ENCODE results near the gene EPHA4.

The EPHA4 gene

DNA sequence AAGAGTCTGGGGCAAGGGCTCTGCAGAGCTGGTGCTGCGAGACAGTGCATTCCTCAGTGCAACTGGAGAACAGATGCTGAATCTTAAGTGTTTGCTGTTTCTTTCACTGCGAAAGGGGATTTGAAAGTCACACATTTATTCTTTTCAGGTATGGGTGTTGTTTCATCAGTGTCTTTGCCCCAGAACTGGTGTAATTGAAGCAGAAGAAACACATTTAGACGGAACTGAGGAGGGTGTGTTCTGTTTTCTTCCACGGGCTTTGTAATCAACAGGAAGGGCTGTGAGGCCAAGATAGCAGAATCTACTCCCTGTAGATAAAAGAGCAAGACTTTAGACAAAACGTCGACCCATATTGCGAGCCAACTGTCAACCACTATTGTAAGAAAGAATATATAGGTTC lies 151.9 kb downstream of the EPHA4 start:
- Histone ChIP-seq H3K27ac (ENCODE audit: low read depth, low read length) (no peak overlapping the region), H3K27me3 (ENCODE audit: control insufficient read depth in 1 of 2, insufficient read depth in 2 of 2, low read length in 2 of 2) (no peaks in the 10 kb centered on the region), H3K9me3 (ENCODE audit: control insufficient read depth in 1 of 2, low read length in 2 of 2) (peaks cover 0 to 3% of the 10 kb centered on the region in 2 donors), H3K4me3 (ENCODE audit: low read depth in 1 of 2, low read length in 2 of 2) (no peak overlapping the region), H3K36me3 (ENCODE audit: control insufficient read depth in 1 of 2, insufficient read depth in 2 of 2, low read length in 2 of 2) (no peaks in the 10 kb centered on the region), H3K4me1 (ENCODE audit: control insufficient read depth in 1 of 2, insufficient read depth in 2 of 2, low read length in 2 of 2) (no peaks in the 10 kb centered on the region), H3K9ac (ENCODE audit: low read depth in 1 of 2, low read length in 2 of 2) (no peak overlapping the region)

DNA sequence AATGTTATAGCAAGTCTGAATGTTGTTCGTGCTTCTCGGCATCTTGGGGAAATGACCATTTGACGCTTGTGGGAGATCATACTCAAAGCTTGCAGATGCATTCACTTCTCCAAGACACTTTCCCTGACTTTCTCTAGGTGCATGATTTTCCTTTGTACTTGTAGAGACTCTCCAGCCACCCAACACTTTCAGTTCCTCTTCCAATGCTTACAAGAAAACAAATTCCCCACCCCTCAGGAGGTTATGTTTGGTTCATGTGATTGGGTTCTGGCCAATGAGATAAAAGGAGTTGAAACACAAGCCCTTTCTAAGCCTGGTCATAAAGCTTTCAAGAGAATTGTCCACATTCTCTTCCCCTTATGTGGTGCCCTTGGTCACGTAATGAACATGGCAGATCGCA lies 156.3 kb downstream of the EPHA4 start:
- no peak overlapping the region for H3K9ac ChIP-seq (ENCODE audit: low read depth in 1 of 2, low read length in 2 of 2)
- peaks cover 0 to 3% of the 10 kb centered on the region in 2 donors for H3K9me3 ChIP-seq (ENCODE audit: control insufficient read depth in 1 of 2, low read length in 2 of 2)
- H3K4me3 ChIP-seq (ENCODE audit: low read depth in 1 of 2, low read length in 2 of 2) = no peak overlapping the region
- no peaks in the 10 kb centered on the region for H3K27me3 ChIP-seq (ENCODE audit: control insufficient read depth in 1 of 2, insufficient read depth in 2 of 2, low read length in 2 of 2)
- no peaks in the 10 kb centered on the region for H3K4me1 ChIP-seq (ENCODE audit: control insufficient read depth in 1 of 2, insufficient read depth in 2 of 2, low read length in 2 of 2)
- H3K36me3 ChIP-seq (ENCODE audit: control insufficient read depth in 1 of 2, insufficient read depth in 2 of 2, low read length in 2 of 2) = no peaks in the 10 kb centered on the region
- no peak overlapping the region for H3K27ac ChIP-seq (ENCODE audit: low read depth, low read length)

DNA sequence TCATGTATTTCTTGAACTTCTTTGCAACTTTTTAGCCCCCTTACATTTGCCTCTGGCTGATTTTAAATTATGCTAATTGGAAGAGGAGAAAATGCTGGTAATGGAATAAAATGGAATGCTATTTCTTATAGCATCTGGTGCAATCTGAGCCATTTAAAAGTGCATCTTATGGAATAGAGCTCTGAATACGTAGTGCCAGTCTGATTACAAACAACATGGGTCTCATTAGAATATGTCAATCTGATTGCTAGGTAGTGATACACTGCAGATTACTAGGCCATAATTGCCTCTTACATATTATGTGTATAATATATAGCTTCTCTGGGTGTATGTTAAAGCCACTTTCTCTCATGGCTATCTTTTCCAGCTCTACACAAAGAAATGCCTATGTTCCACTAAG lies 159.1 kb downstream of the EPHA4 start:
- peaks cover 0 to 3% of the 10 kb centered on the region in 2 donors for H3K9me3 ChIP-seq (ENCODE audit: control insufficient read depth in 1 of 2, low read length in 2 of 2)
- no peak overlapping the region for H3K9ac ChIP-seq (ENCODE audit: low read depth in 1 of 2, low read length in 2 of 2)
- no peaks in the 10 kb centered on the region for H3K36me3 ChIP-seq (ENCODE audit: control insufficient read depth in 1 of 2, insufficient read depth in 2 of 2, low read length in 2 of 2)
- no peaks in the 10 kb centered on the region for H3K27me3 ChIP-seq (ENCODE audit: control insufficient read depth in 1 of 2, insufficient read depth in 2 of 2, low read length in 2 of 2)
- H3K4me1 ChIP-seq (ENCODE audit: control insufficient read depth in 1 of 2, insufficient read depth in 2 of 2, low read length in 2 of 2) = no peaks in the 10 kb centered on the region
- H3K4me3 ChIP-seq (ENCODE audit: low read depth in 1 of 2, low read length in 2 of 2) = no peak overlapping the region
- H3K27ac ChIP-seq (ENCODE audit: low read depth, low read length) = no peak overlapping the region

DNA sequence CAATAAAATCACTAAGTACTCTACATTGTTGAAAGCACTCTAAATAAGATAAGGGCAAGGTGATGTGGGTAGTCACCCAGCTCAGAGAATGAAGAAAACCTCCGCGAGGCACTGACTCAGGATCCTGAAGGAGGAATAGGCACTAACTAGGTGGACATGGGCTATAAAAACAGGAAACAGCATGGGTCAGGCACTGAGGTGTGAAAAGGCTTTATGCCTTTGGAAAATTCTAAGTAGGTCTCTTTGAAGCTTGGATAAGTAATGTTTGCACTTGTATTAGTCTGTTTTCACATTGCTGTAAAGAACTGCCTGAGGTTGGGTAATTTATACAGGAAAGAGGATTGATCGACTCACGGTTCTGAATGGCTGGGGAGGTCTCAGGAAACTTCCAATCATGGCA lies 161.6 kb downstream of the EPHA4 start:
- peaks cover 0 to 3% of the 10 kb centered on the region in 2 donors for H3K9me3 ChIP-seq (ENCODE audit: control insufficient read depth in 1 of 2, low read length in 2 of 2)
- no peaks in the 10 kb centered on the region for H3K27me3 ChIP-seq (ENCODE audit: control insufficient read depth in 1 of 2, insufficient read depth in 2 of 2, low read length in 2 of 2)
- no peak overlapping the region for H3K27ac ChIP-seq (ENCODE audit: low read depth, low read length)
- no peak overlapping the region for H3K9ac ChIP-seq (ENCODE audit: low read depth in 1 of 2, low read length in 2 of 2)
- H3K4me1 ChIP-seq (ENCODE audit: control insufficient read depth in 1 of 2, insufficient read depth in 2 of 2, low read length in 2 of 2) = no peaks in the 10 kb centered on the region
- H3K36me3 ChIP-seq (ENCODE audit: control insufficient read depth in 1 of 2, insufficient read depth in 2 of 2, low read length in 2 of 2) = no peaks in the 10 kb centered on the region
- H3K4me3 ChIP-seq (ENCODE audit: low read depth in 1 of 2, low read length in 2 of 2) = no peak overlapping the region

DNA sequence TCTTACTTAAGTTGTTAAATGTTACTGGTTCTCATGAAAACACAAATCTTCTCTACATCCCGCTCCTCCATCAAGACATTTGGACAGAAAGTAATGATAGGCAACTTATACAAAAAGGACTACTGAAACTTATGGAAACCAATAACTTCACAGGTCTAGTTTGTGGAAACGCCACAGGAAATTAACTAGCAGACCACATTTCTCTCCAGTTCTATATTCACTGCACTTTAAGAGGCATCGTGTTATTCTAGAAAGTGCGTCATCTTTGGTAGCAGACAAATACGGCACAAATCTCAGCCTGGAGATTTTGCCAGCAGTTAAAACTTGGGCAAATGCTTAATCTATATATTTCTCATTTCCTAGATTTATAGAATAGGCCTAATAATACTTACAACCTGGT lies 164.3 kb downstream of the EPHA4 start:
- H3K4me1 ChIP-seq (ENCODE audit: control insufficient read depth in 1 of 2, insufficient read depth in 2 of 2, low read length in 2 of 2) = no peaks in the 10 kb centered on the region
- peaks cover 0 to 3% of the 10 kb centered on the region in 2 donors for H3K9me3 ChIP-seq (ENCODE audit: control insufficient read depth in 1 of 2, low read length in 2 of 2)
- H3K27me3 ChIP-seq (ENCODE audit: control insufficient read depth in 1 of 2, insufficient read depth in 2 of 2, low read length in 2 of 2) = no peaks in the 10 kb centered on the region
- no peak overlapping the region for H3K27ac ChIP-seq (ENCODE audit: low read depth, low read length)
- H3K9ac ChIP-seq (ENCODE audit: low read depth in 1 of 2, low read length in 2 of 2) = no peak overlapping the region
- no peaks in the 10 kb centered on the region for H3K36me3 ChIP-seq (ENCODE audit: control insufficient read depth in 1 of 2, insufficient read depth in 2 of 2, low read length in 2 of 2)
- H3K4me3 ChIP-seq (ENCODE audit: low read depth in 1 of 2, low read length in 2 of 2) = no peak overlapping the region

DNA sequence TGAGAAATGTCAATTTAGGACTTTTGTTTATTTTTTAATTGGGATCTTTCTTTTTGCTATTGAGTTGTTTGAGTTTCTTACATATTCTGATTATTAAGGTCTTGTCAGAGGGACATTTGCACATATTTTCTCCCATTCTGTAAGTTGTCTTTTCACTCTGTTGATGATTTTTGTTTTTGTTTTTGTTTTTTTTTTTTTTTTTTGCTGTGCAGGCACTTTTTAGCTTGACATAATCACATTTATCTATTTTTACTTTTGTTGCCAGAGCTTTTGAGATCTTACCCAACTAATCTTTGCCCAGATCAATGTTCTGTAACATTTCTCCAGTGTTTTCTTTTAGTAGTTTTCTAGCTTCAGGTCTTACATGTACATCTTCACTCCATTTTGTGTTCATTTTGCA lies 166.6 kb downstream of the EPHA4 start:
- Histone ChIP-seq H3K4me1 (ENCODE audit: control insufficient read depth in 1 of 2, insufficient read depth in 2 of 2, low read length in 2 of 2) (no peaks in the 10 kb centered on the region), H3K4me3 (ENCODE audit: low read depth in 1 of 2, low read length in 2 of 2) (no peak overlapping the region), H3K27ac (ENCODE audit: low read depth, low read length) (no peak overlapping the region), H3K9me3 (ENCODE audit: control insufficient read depth in 1 of 2, low read length in 2 of 2) (peaks cover 0 to 3% of the 10 kb centered on the region in 2 donors), H3K27me3 (ENCODE audit: control insufficient read depth in 1 of 2, insufficient read depth in 2 of 2, low read length in 2 of 2) (no peaks in the 10 kb centered on the region), H3K36me3 (ENCODE audit: control insufficient read depth in 1 of 2, insufficient read depth in 2 of 2, low read length in 2 of 2) (no peaks in the 10 kb centered on the region), H3K9ac (ENCODE audit: low read depth in 1 of 2, low read length in 2 of 2) (no peak overlapping the region)

DNA sequence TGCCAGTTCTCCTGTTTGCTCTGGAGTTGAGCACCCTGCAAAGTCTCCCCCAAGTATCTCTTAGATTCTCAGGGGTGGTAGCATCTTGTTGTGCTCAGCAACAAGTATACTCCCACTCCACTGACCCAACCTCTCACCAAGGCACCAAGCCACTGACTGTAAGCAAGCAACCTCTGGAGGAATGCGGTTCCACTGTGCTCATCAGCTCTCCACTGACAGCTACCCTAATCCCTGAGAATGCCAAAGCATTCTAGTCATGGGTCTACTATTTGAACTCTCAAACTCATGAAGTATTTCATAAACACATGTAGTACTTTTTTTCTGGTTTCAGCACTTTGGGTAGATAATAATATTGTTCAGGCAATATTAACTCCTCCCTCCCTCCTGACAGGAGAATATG lies 170.0 kb downstream of the EPHA4 start:
- Histone ChIP-seq H3K27me3 (ENCODE audit: control insufficient read depth in 1 of 2, insufficient read depth in 2 of 2, low read length in 2 of 2) (no peaks in the 10 kb centered on the region), H3K9me3 (ENCODE audit: control insufficient read depth in 1 of 2, low read length in 2 of 2) (peaks cover 0 to 3% of the 10 kb centered on the region in 2 donors), H3K4me1 (ENCODE audit: control insufficient read depth in 1 of 2, insufficient read depth in 2 of 2, low read length in 2 of 2) (no peaks in the 10 kb centered on the region), H3K27ac (ENCODE audit: low read depth, low read length) (no peak overlapping the region), H3K4me3 (ENCODE audit: low read depth in 1 of 2, low read length in 2 of 2) (no peak overlapping the region), H3K36me3 (ENCODE audit: control insufficient read depth in 1 of 2, insufficient read depth in 2 of 2, low read length in 2 of 2) (no peaks in the 10 kb centered on the region), H3K9ac (ENCODE audit: low read depth in 1 of 2, low read length in 2 of 2) (no peak overlapping the region)

DNA sequence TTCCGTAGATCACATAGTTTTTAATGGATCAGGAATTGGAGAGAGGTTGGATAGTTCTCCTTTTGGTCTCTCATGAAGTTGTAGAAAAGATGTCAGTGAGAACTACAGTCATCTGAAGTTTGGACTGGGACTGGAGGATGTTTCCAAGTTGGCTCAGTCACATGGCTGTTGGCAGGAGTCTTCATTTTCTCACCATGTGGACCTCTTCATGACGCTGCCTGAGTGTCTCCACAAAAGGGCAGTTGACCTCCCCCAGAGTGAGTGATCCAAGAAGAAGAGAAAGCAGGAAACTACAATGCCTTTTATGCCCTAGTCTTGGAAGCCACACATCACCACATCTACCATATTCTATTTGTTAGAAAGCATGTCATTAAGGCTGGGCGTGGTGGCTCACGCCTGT lies 171.7 kb downstream of the EPHA4 start:
- H3K4me1 ChIP-seq (ENCODE audit: control insufficient read depth in 1 of 2, insufficient read depth in 2 of 2, low read length in 2 of 2) = no peaks in the 10 kb centered on the region
- H3K4me3 ChIP-seq (ENCODE audit: low read depth in 1 of 2, low read length in 2 of 2) = no peak overlapping the region
- no peaks in the 10 kb centered on the region for H3K9me3 ChIP-seq (ENCODE audit: control insufficient read depth in 1 of 2, low read length in 2 of 2)
- H3K27me3 ChIP-seq (ENCODE audit: control insufficient read depth in 1 of 2, insufficient read depth in 2 of 2, low read length in 2 of 2) = no peaks in the 10 kb centered on the region
- no peak overlapping the region for H3K9ac ChIP-seq (ENCODE audit: low read depth in 1 of 2, low read length in 2 of 2)
- H3K27ac ChIP-seq (ENCODE audit: low read depth, low read length) = no peak overlapping the region
- no peaks in the 10 kb centered on the region for H3K36me3 ChIP-seq (ENCODE audit: control insufficient read depth in 1 of 2, insufficient read depth in 2 of 2, low read length in 2 of 2)

DNA sequence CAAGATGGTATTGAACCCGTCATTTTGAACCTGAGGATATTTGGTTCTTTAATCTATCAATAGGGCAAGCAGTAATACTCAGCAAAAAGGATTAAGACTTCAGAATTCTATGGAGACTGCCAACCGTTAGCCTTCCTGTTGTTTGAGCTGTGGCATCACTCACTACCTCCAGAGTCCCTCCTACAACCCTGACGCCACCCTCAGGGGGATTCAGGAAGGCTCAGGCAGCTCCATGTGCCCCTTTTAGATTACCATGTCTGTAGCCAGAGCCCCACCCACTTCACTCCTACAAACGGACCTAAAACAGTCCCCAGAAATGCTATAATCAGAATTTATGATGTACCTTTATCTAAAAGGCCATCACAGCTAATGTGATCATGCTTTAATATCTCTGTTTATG lies 172.9 kb downstream of the EPHA4 start:
- H3K36me3 ChIP-seq (ENCODE audit: control insufficient read depth in 1 of 2, insufficient read depth in 2 of 2, low read length in 2 of 2) = no peaks in the 10 kb centered on the region
- no peak overlapping the region for H3K4me3 ChIP-seq (ENCODE audit: low read depth in 1 of 2, low read length in 2 of 2)
- H3K9ac ChIP-seq (ENCODE audit: low read depth in 1 of 2, low read length in 2 of 2) = no peak overlapping the region
- no peaks in the 10 kb centered on the region for H3K27me3 ChIP-seq (ENCODE audit: control insufficient read depth in 1 of 2, insufficient read depth in 2 of 2, low read length in 2 of 2)
- no peaks in the 10 kb centered on the region for H3K9me3 ChIP-seq (ENCODE audit: control insufficient read depth in 1 of 2, low read length in 2 of 2)
- H3K27ac ChIP-seq (ENCODE audit: low read depth, low read length) = no peak overlapping the region
- no peaks in the 10 kb centered on the region for H3K4me1 ChIP-seq (ENCODE audit: control insufficient read depth in 1 of 2, insufficient read depth in 2 of 2, low read length in 2 of 2)

DNA sequence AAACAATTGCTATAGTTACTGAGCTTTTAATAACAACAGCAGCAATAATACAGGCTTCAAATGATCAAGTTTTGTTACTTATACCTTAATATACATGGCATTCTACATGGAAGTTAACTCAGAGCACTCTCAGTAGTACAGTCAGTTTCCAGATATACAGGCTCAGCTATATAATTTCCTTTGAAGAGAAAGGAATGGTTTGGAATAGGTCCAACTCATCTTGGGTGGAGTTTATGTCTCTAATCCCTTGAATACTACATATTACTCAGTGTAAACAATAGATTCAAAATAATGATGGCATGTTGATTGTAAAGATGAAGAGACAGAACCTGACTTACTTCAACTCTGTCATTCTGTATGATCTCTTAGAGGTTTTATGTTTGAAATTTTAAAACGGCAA lies 174.9 kb downstream of the EPHA4 start:
- no peak overlapping the region for H3K4me3 ChIP-seq (ENCODE audit: low read depth in 1 of 2, low read length in 2 of 2)
- H3K9ac ChIP-seq (ENCODE audit: low read depth in 1 of 2, low read length in 2 of 2) = no peak overlapping the region
- H3K36me3 ChIP-seq (ENCODE audit: control insufficient read depth in 1 of 2, insufficient read depth in 2 of 2, low read length in 2 of 2) = no peaks in the 10 kb centered on the region
- H3K9me3 ChIP-seq (ENCODE audit: control insufficient read depth in 1 of 2, low read length in 2 of 2) = no peaks in the 10 kb centered on the region
- H3K4me1 ChIP-seq (ENCODE audit: control insufficient read depth in 1 of 2, insufficient read depth in 2 of 2, low read length in 2 of 2) = no peaks in the 10 kb centered on the region
- no peak overlapping the region for H3K27ac ChIP-seq (ENCODE audit: low read depth, low read length)
- H3K27me3 ChIP-seq (ENCODE audit: control insufficient read depth in 1 of 2, insufficient read depth in 2 of 2, low read length in 2 of 2) = no peaks in the 10 kb centered on the region

DNA sequence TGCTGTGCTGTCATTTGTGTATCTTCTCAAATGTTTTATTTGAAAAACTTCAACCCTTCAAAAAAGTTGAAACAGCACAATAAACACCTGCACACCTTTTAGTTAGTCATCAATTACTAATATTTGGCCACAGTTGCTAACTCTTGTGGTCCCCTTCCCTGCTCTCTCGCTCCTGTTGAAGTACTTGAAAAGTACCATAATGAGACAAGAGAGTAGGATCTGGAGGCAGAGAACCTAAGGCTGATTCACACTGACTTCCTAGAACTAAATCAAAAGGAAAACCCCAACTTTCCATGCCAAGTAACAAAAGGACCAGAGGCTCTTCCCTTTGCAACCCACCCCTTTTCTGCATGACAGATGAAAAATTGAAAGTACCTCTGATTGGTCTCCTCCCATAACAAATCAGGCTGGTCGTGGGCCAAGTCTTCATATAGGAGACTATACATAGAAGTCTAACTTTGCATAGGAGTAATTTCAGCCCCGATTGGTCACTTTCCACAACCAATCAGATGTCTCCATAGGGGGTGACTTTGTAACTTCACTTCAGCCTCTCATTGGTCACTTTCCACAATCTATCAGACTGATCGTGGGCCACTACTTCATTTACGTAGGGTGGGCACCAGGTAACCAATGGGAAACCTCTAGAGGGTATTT lies 179.7 kb downstream of the EPHA4 start:
- no peak overlapping the region for H3K9ac ChIP-seq (ENCODE audit: low read depth in 1 of 2, low read length in 2 of 2)
- no peaks in the 10 kb centered on the region for H3K36me3 ChIP-seq (ENCODE audit: control insufficient read depth in 1 of 2, insufficient read depth in 2 of 2, low read length in 2 of 2)
- H3K9me3 ChIP-seq (ENCODE audit: control insufficient read depth in 1 of 2, low read length in 2 of 2) = no peaks in the 10 kb centered on the region
- no peak overlapping the region for H3K4me3 ChIP-seq (ENCODE audit: low read depth in 1 of 2, low read length in 2 of 2)
- H3K4me1 ChIP-seq (ENCODE audit: control insufficient read depth in 1 of 2, insufficient read depth in 2 of 2, low read length in 2 of 2) = no peaks in the 10 kb centered on the region
- no peak overlapping the region for H3K27ac ChIP-seq (ENCODE audit: low read depth, low read length)
- H3K27me3 ChIP-seq (ENCODE audit: control insufficient read depth in 1 of 2, insufficient read depth in 2 of 2, low read length in 2 of 2) = no peaks in the 10 kb centered on the region
